Measurements from ENCODE around the gene NINJ2. TPM values are rescaled to one million over a fixed set of nuclear protein-coding genes. Genes with fewer than 3 reads are reported as not detected.

NINJ2 gene
- total RNA-seq, 1 donor = 5.8 TPM

GRCh38 chr12:541676-542324, 121.4 kb downstream of the NINJ2 start:
- H3K9me3 ChIP-seq (ENCODE audit: low read depth, low read length) = no peaks in the 10 kb centered on the region
- no peak for TF ChIP-seq CTCF (IDR thresholded peaks at IDR 0.05; ENCODE audit: extremely low read depth, low read depth, low read length)
- H3K4me1 ChIP-seq (ENCODE audit: insufficient read depth, low read length) = peaks cover 9% of the 10 kb centered on the region
- H3K79me2 ChIP-seq (ENCODE audit: insufficient read depth, low read length) = no peaks in the 10 kb centered on the region
- H2AFZ ChIP-seq (ENCODE audit: low read length) = peak overlapping the region; percentile 72
- H3K27ac ChIP-seq (ENCODE audit: low read depth, low read length) = no peak overlapping the region
- no peaks in the 10 kb centered on the region for H3K36me3 ChIP-seq (ENCODE audit: insufficient read depth, low read length)
- H3K27me3 ChIP-seq (ENCODE audit: insufficient read depth, low read length) = peaks cover 5% of the 10 kb centered on the region
- H4K20me1 ChIP-seq (ENCODE audit: insufficient read depth, low read length) = no peaks in the 10 kb centered on the region
- no peak overlapping the region for H3K4me2 ChIP-seq (ENCODE audit: insufficient read depth, low read length)
- no peak overlapping the region for H3K4me3 ChIP-seq (ENCODE audit: insufficient read depth, low read length)
- peak; percentile 91 for DNase-seq (ENCODE audit: insufficient read length, low spot score, missing footprints)

- H3K36me3 ChIP-seq (ENCODE audit: insufficient read depth, low read length) = no peaks in the 10 kb centered on the region
- H3K4me2 ChIP-seq (ENCODE audit: insufficient read depth, low read length) = no peak overlapping the region
- no peak overlapping the region for H2AFZ ChIP-seq (ENCODE audit: low read length)
- no peaks in the 10 kb centered on the region for H4K20me1 ChIP-seq (ENCODE audit: insufficient read depth, low read length)
- H3K79me2 ChIP-seq (ENCODE audit: insufficient read depth, low read length) = no peaks in the 10 kb centered on the region
- peak; percentile 54 for DNase-seq (ENCODE audit: insufficient read length, low spot score, missing footprints)
- no peak overlapping the region for H3K4me3 ChIP-seq (ENCODE audit: insufficient read depth, low read length)
- H3K9me3 ChIP-seq (ENCODE audit: low read depth, low read length) = no peaks in the 10 kb centered on the region
- H3K27me3 ChIP-seq (ENCODE audit: insufficient read depth, low read length) = peaks cover 7% of the 10 kb centered on the region
- H3K4me1 ChIP-seq (ENCODE audit: insufficient read depth, low read length) = peaks cover 9% of the 10 kb centered on the region
- H3K27ac ChIP-seq (ENCODE audit: low read depth, low read length) = no peak overlapping the region
- no peak for TF ChIP-seq CTCF (IDR thresholded peaks at IDR 0.05; ENCODE audit: extremely low read depth, low read depth, low read length)
These were observed 123.5 kb downstream of the NINJ2 start for GRCh38 chr12:539540-540310.

GRCh38 chr12:538731-539539, 124.3 kb downstream of the NINJ2 start:
- H3K27me3 ChIP-seq (ENCODE audit: insufficient read depth, low read length) = peaks cover 7% of the 10 kb centered on the region
- H3K79me2 ChIP-seq (ENCODE audit: insufficient read depth, low read length) = no peaks in the 10 kb centered on the region
- H4K20me1 ChIP-seq (ENCODE audit: insufficient read depth, low read length) = no peaks in the 10 kb centered on the region
- peaks cover 9% of the 10 kb centered on the region for H3K4me1 ChIP-seq (ENCODE audit: insufficient read depth, low read length)
- no peak overlapping the region for H3K4me2 ChIP-seq (ENCODE audit: insufficient read depth, low read length)
- no peak overlapping the region for H3K27ac ChIP-seq (ENCODE audit: low read depth, low read length)
- TF ChIP-seq CTCF (IDR thresholded peaks at IDR 0.05; ENCODE audit: extremely low read depth, low read depth, low read length) = no peak
- H3K9me3 ChIP-seq (ENCODE audit: low read depth, low read length) = no peaks in the 10 kb centered on the region
- H3K36me3 ChIP-seq (ENCODE audit: insufficient read depth, low read length) = no peaks in the 10 kb centered on the region
- no peak overlapping the region for H3K4me3 ChIP-seq (ENCODE audit: insufficient read depth, low read length)
- peak overlapping the region; percentile 57 for H2AFZ ChIP-seq (ENCODE audit: low read length)
- DNase-seq (ENCODE audit: insufficient read length, low spot score, missing footprints) = peak; percentile 91
